SK-N-SH (cell line): ENCODE results near the gene SCYL2. TPM values are rescaled to one million over a fixed set of nuclear protein-coding genes. Genes with fewer than 3 reads are reported as not detected.

ENCODE experiments used
- CTCF ChIA-PET: fragments of 300-600, 350-600 bp; formaldehyde crosslinking; extraction: SDS; loops from one replicate; lab custom pipeline; 2021; lab: Yijun Ruan, JAX
- POLR2A ChIA-PET: fragments of 350-600 bp; sonication (Branson Sonifier 250); formaldehyde crosslinking; extraction: SDS; loops from one replicate; lab custom pipeline; 2020; ENCODE audit warnings: antibody characterized with exemption, inconsistent platforms; lab: Yijun Ruan, JAX
- DNase-seq: peaks from one replicate; pipeline ENCODE4 v3.0.0; 2012
- H2AFZ ChIP-seq: fragments of 200-600 bp; sonication (generic); 2 replicates; pipeline ENCODE4 v1.8.1; 2016; ENCODE audit warnings: antibody characterized with exemption, mild to moderate bottlenecking, low read depth
- H3F3A ChIP-seq: fragments of 200-600 bp; sonication (generic); replicated peaks from 2 replicates; pipeline ENCODE3; 2016; ENCODE audit warnings: antibody characterized with exemption, mild to moderate bottlenecking; ENCODE audit not compliant: insufficient read depth
- H3K27ac ChIP-seq, 2 experiments: fragments of 200-500 bp in 1 of 2; fragments of 200-600 bp in 1 of 2; sonication (Bioruptor generic) in 1 of 2; sonication (generic), shearing (Covaris generic) in 1 of 2; 2 replicates each; pipeline versions ENCODE4 v1.5.1 to v1.6.1; 2014 to 2016; ENCODE audit warnings: low read depth in 2 of 2, inconsistent platforms in 1 of 2, low read length in 1 of 2, mild to moderate bottlenecking in 1 of 2, mixed read lengths in 1 of 2
- H3K27me3 ChIP-seq: fragments of 200-600 bp; sonication (generic), shearing (Covaris generic); 2 replicates; pipeline ENCODE4 v1.6.1; 2016; ENCODE audit warnings: mixed run types; ENCODE audit not compliant: insufficient read depth
- H3K36me3 ChIP-seq, 2 experiments: fragments of 200-500 bp in 1 of 2; fragments of 200-600 bp in 1 of 2; sonication (Bioruptor generic) in 1 of 2; sonication (generic) in 1 of 2; replicated peaks in 1 of 2; 2 replicates each; pipeline versions ENCODE3 to v1.5.1; 2014 to 2016; ENCODE audit warnings: low read length in 1 of 2, mild to moderate bottlenecking in 1 of 2; ENCODE audit not compliant: insufficient read depth in 2 of 2, control insufficient read depth in 1 of 2
- H3K4me1 ChIP-seq, 2 experiments: fragments of 200-500 bp in 1 of 2; fragments of 200-600 bp in 1 of 2; sonication (Bioruptor generic) in 1 of 2; sonication (generic), shearing (Covaris generic) in 1 of 2; 2 replicates each; pipeline versions ENCODE4 v1.5.1 to v1.6.1; 2014 to 2016; ENCODE audit warnings: low read depth in 1 of 2, low read length in 1 of 2, mixed run types in 1 of 2; ENCODE audit not compliant: insufficient read depth in 2 of 2, control insufficient read depth in 1 of 2
- H3K4me2 ChIP-seq: fragments of 200-600 bp; sonication (generic), shearing (Covaris generic); 2 replicates; pipeline ENCODE4 v1.6.1; 2017; ENCODE audit warnings: mixed run types
- H3K4me3 ChIP-seq, 2 experiments: fragments of 200-500 bp in 1 of 2; fragments of 200-600 bp in 1 of 2; sonication (Bioruptor generic) in 1 of 2; sonication (generic), shearing (Covaris generic) in 1 of 2; 2 replicates each; pipeline versions ENCODE4 v1.5.1 to v1.8.1; 2014 to 2016; ENCODE audit warnings: low read depth in 2 of 2, inconsistent platforms in 1 of 2, low read length in 1 of 2, mild to moderate bottlenecking in 1 of 2, mixed read lengths in 1 of 2, moderate library complexity in 1 of 2
- H3K79me2 ChIP-seq: fragments of 200-600 bp; sonication (generic); 2 replicates; pipeline ENCODE4 v1.8.1; 2017; ENCODE audit warnings: mild to moderate bottlenecking; ENCODE audit not compliant: insufficient read depth
- H3K9ac ChIP-seq: fragments of 200-600 bp; sonication (generic); 2 replicates; pipeline ENCODE4 v1.6.1; 2017; ENCODE audit warnings: mixed run types
- H3K9me2 ChIP-seq: fragments of 200-600 bp; sonication (generic); 2 replicates; pipeline ENCODE4 v1.6.1; 2017; ENCODE audit warnings: mixed run types
- H3K9me3 ChIP-seq: fragments of 200-600 bp; sonication (generic); 2 replicates; pipeline ENCODE4 v1.6.1; 2017; ENCODE audit warnings: mixed run types, mild to moderate bottlenecking, moderate library complexity
- H4K20me1 ChIP-seq: fragments of 200-600 bp; sonication (generic); 2 replicates; pipeline ENCODE4 v1.6.1; 2017; ENCODE audit warnings: mild to moderate bottlenecking, mixed run types; ENCODE audit not compliant: insufficient read depth
- ELF1 ChIP-seq: IDR thresholded peaks from 2 replicates; pipeline ENCODE4 v1.4.0; 2012
- FOSL2 ChIP-seq: IDR thresholded peaks from 2 replicates; pipeline ENCODE4 v1.4.0; 2012; ENCODE audit warnings: low read depth, mild to moderate bottlenecking, moderate library complexity, borderline replicate concordance
- FOXJ3 ChIP-seq: sonication (generic); formaldehyde crosslinking; IDR thresholded peaks from 2 replicates; pipeline ENCODE4 v1.5.1; 2020; ENCODE audit warnings: mild to moderate bottlenecking, missing genetic modification reagents
- NFIC ChIP-seq: IDR thresholded peaks from 2 replicates; pipeline ENCODE4 v1.4.0; 2012; ENCODE audit warnings: borderline replicate concordance
- NRF1 ChIP-seq: IDR thresholded peaks from 2 replicates; pipeline ENCODE4 v1.6.1; 2012; ENCODE audit warnings: low read depth, mild to moderate bottlenecking, low read length
- POLR2AphosphoS5 ChIP-seq: IDR thresholded peaks from 2 replicates; pipeline ENCODE4 v1.6.1; 2012; ENCODE audit warnings: low read depth, low read length
- RAD21 ChIP-seq: IDR thresholded peaks from 2 replicates; pipeline ENCODE4 v1.6.1; 2012; ENCODE audit warnings: mild to moderate bottlenecking, low read length
- RCOR1 ChIP-seq: fragments of 150-350 bp; IDR thresholded peaks from 2 replicates; pipeline ENCODE4 v1.6.1; 2017; ENCODE audit warnings: antibody characterized with exemption, low read length
- RFX5 ChIP-seq: IDR thresholded peaks from 2 replicates; pipeline ENCODE4 v1.6.1; 2012; ENCODE audit warnings: mild to moderate bottlenecking, improper control_type of control experiment, low read length
- SIN3A ChIP-seq: IDR thresholded peaks from 2 replicates; pipeline ENCODE4 v1.6.1; 2012; ENCODE audit warnings: low read depth, mild to moderate bottlenecking, low read length, moderate library complexity, borderline replicate concordance
- SMC3 ChIP-seq: IDR thresholded peaks from 2 replicates; pipeline ENCODE4 v1.6.1; 2012; ENCODE audit warnings: low read depth, low read length, improper control_type of control experiment
- TAF1 ChIP-seq: IDR thresholded peaks from 2 replicates; pipeline ENCODE4 v1.6.1; 2012; ENCODE audit warnings: low read depth, mild to moderate bottlenecking, low read length, moderate library complexity, borderline replicate concordance
- TEAD4 ChIP-seq: IDR thresholded peaks from 2 replicates; pipeline ENCODE4 v1.4.0; 2012; ENCODE audit warnings: mild to moderate bottlenecking, borderline replicate concordance; ENCODE audit not compliant: insufficient read depth
- USF1 ChIP-seq: IDR thresholded peaks from 2 replicates; pipeline ENCODE4 v1.4.0; 2012; ENCODE audit warnings: low read depth, borderline replicate concordance
- USF2 ChIP-seq: fragments of 150-350 bp; IDR thresholded peaks from 2 replicates; pipeline ENCODE4 v1.6.1; 2017; ENCODE audit warnings: antibody characterized with exemption, low read length, low read depth, borderline replicate concordance
- YY1 ChIP-seq: IDR thresholded peaks from 2 replicates; pipeline ENCODE4 v1.4.0; 2012; ENCODE audit warnings: low read depth, mild to moderate bottlenecking
- WGBS: methylation state at CpG from one replicate; pipeline ENCODE4 v1.1.6; 2017; ENCODE audit warnings: low lambda C conversion rate; 5-methylcytosine and 5-hydroxymethylcytosine counted together
- polyA plus RNA-seq, 3 experiments: library from polyadenylated mRNA; depleted of rRNA; stranded (reverse); fragments of >200 nt; gene quantifications; 2 replicates each; pipeline ENCODE4 v1.2.3, GENCODE V29; 2012
- TF ChIP-seq, protein P1 (sequence below): IDR thresholded peaks from 2 replicates; pipeline ENCODE4; 2012

The SCYL2 gene
- polyA plus RNA-seq, 1 of the 3 experiments (the other 2 are of a cell fraction) = 7.5 TPM

- POLR2A ChIA-PET = no interaction called here
- TF ChIP-seq POLR2AphosphoS5 = no peak
- TF ChIP-seq TEAD4 = no peak
- no peak for TF ChIP-seq RAD21
- no peak for TF ChIP-seq TAF1
- TF ChIP-seq USF1 = no peak
- Histone ChIP-seq H3K79me2 (no peaks in the 10 kb centered on the region), H3K36me3 (no peaks in the 10 kb centered on the region), H3K9me2 (no peaks in the 10 kb centered on the region), H4K20me1 (no peaks in the 10 kb centered on the region), H3K27me3 (no peaks in the 10 kb centered on the region), H3K9me3 (no peaks in the 10 kb centered on the region), H3K9ac (no peak overlapping the region), H3K4me2 (no peak overlapping the region), H3K4me1 (peaks cover 0 to 2% of the 10 kb centered on the region in 2 experiments; a peak in 1 of 4 replicates), H3K27ac (no peak overlapping the region), H3K4me3 (no peak overlapping the region), H3F3A (no peaks in the 10 kb centered on the region), H2AFZ (no peak overlapping the region)
- no peak for DNase-seq
- CTCF ChIA-PET = interaction anchor here (1.0 to 1.4 kb wide), 2 partner anchors 29 to 38 kb away, joined by 3 read pairs; no protein-coding TSS in a partner anchor
- 100% methylated on average over 1 of the region's 1 CpG for WGBS
Measured at GRCh38 chr12:100376161-100376560, 109.2 kb downstream of the SCYL2 start.

DNA sequence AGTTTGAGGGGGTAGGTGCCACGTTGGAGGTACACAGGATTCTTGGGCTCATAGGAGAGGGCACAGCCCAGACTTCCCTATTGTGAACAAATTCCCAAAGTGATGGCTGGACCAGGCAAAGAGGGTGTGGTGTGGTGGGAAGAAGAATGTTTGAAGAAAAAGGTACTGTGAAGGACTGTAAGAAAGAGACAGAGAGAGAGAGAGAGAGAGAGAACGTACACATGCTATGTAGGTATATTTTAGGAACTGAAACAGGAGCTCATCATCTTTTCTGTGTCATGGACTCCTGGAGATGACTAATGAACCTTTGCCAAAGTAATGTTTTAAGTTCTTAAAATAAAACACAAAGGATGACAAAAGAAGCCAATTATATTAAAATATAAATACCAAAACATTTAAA, 114.4 kb downstream of the SCYL2 start:
- no peak for DNase-seq
- Histone ChIP-seq H4K20me1 (no peaks in the 10 kb centered on the region), H3K36me3 (no peaks in the 10 kb centered on the region), H3K27me3 (no peaks in the 10 kb centered on the region; the same call in 1 of the 2 replicates), H3K9me2 (no peaks in the 10 kb centered on the region), H3K9ac (no peak overlapping the region), H3K9me3 (no peaks in the 10 kb centered on the region), H3K4me3 (no peak overlapping the region), H3F3A (no peaks in the 10 kb centered on the region), H3K27ac (no peak overlapping the region), H3K79me2 (no peaks in the 10 kb centered on the region), H2AFZ (no peak overlapping the region), H3K4me2 (no peak overlapping the region), H3K4me1 (no peaks in the 10 kb centered on the region; a peak in 2 of 4 replicates)
- 65% methylated on average over 2 of the region's 2 CpGs for WGBS
- ChIA-PET CTCF (interaction anchor here (0.6 kb wide), 1 partner anchor 23 kb away, joined by 3 read pairs; no protein-coding TSS in a partner anchor), POLR2A (no interaction called here)
- no peak for TF ChIP-seq YY1
- TF ChIP-seq SMC3 = no peak
- no peak for TF ChIP-seq RCOR1
- TF ChIP-seq POLR2AphosphoS5 = no peak
- TF ChIP-seq FOSL2 = no peak
- TF ChIP-seq, protein P1, sequence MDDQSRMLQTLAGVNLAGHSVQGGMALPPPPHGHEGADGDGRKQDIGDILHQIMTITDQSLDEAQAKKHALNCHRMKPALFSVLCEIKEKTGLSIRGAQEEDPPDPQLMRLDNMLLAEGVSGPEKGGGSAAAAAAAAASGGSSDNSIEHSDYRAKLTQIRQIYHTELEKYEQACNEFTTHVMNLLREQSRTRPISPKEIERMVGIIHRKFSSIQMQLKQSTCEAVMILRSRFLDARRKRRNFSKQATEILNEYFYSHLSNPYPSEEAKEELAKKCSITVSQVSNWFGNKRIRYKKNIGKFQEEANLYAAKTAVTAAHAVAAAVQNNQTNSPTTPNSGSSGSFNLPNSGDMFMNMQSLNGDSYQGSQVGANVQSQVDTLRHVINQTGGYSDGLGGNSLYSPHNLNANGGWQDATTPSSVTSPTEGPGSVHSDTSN = no peak
- no peak for TF ChIP-seq NRF1
- TF ChIP-seq FOXJ3 (CRISPR knock-in tag) = no peak
- no peak for TF ChIP-seq NFIC
- TF ChIP-seq ELF1 = no peak
- no peak for TF ChIP-seq SIN3A
- no peak for TF ChIP-seq USF1
- no peak for TF ChIP-seq RFX5
- no peak for TF ChIP-seq USF2
